ENCODE measurements around the gene CACNA1B. TPM values are rescaled to one million over a fixed set of nuclear protein-coding genes. Genes with fewer than 3 reads are reported as not detected.

Gene CACNA1B
- total and polyA plus RNA-seq, 2 experiments from 2014 or later: 0.39 to 0.60 TPM

GRCh38 chr9:138098908-138099791, 221.6 kb downstream of the CACNA1B start:
- no peak for TF ChIP-seq CTCF (IDR thresholded peaks at IDR 0.05; ENCODE audit: low read depth, low read length)
- Histone ChIP-seq H3K27ac (no peak overlapping the region), H3K4me3 (no peak overlapping the region), H3K9me3 (ENCODE audit: low read depth) (no peaks in the 10 kb centered on the region), H3K27me3 (no peaks in the 10 kb centered on the region), H3K36me3 (no peaks in the 10 kb centered on the region), H3K4me1 (ENCODE audit: low read depth) (no peaks in the 10 kb centered on the region)
- no peak for DNase-seq (ENCODE audit: low read depth in 1 of 2, low spot score in 1 of 2)

GRCh38 chr9:138099803-138100598, 222.4 kb downstream of the CACNA1B start:
- Histone ChIP-seq H3K4me3 (no peak overlapping the region), H3K27me3 (no peaks in the 10 kb centered on the region), H3K36me3 (no peaks in the 10 kb centered on the region), H3K4me1 (ENCODE audit: low read depth) (no peaks in the 10 kb centered on the region), H3K27ac (no peak overlapping the region), H3K9me3 (ENCODE audit: low read depth) (no peaks in the 10 kb centered on the region)
- no peak for DNase-seq (ENCODE audit: low read depth in 1 of 2, low spot score in 1 of 2)
- no peak for TF ChIP-seq CTCF (IDR thresholded peaks at IDR 0.05; ENCODE audit: low read depth, low read length)

- Histone ChIP-seq H3K4me1 (ENCODE audit: low read depth) (no peaks in the 10 kb centered on the region), H3K27me3 (no peaks in the 10 kb centered on the region), H3K36me3 (no peaks in the 10 kb centered on the region), H3K4me3 (no peak overlapping the region), H3K9me3 (ENCODE audit: low read depth) (no peaks in the 10 kb centered on the region), H3K27ac (no peak overlapping the region)
- no peak for TF ChIP-seq CTCF (IDR thresholded peaks at IDR 0.05; ENCODE audit: low read depth, low read length)
- no peak for DNase-seq (ENCODE audit: low read depth in 1 of 2, low spot score in 1 of 2)
Measured at GRCh38 chr9:138100711-138101350, 223.2 kb downstream of the CACNA1B start.

GRCh38 chr9:138101444-138102234, 224.1 kb downstream of the CACNA1B start:
- H3K9me3 ChIP-seq (ENCODE audit: low read depth): no peaks in the 10 kb centered on the region
- no peaks in the 10 kb centered on the region for H3K27me3 ChIP-seq
- no peaks in the 10 kb centered on the region for H3K36me3 ChIP-seq
- no peak for DNase-seq (ENCODE audit: low read depth in 1 of 2, low spot score in 1 of 2)
- no peak overlapping the region for H3K27ac ChIP-seq
- TF ChIP-seq CTCF (IDR thresholded peaks at IDR 0.05; ENCODE audit: low read depth, low read length): no peak
- H3K4me1 ChIP-seq (ENCODE audit: low read depth): no peaks in the 10 kb centered on the region
- H3K4me3 ChIP-seq: no peak overlapping the region
